ENCODE data around the gene SIGLEC7. TPM values are rescaled to one million over a fixed set of nuclear protein-coding genes. Genes with fewer than 3 reads are reported as not detected.

Gene SIGLEC7
- total RNA-seq, 2 experiments from 2014 or later: 0.20 TPM; not detected in 1

GRCh38 chr19:51164215-51164614, 22.1 kb downstream of the SIGLEC7 start:
- Histone ChIP-seq H3K27me3 (ENCODE audit: control insufficient read depth in 1 of 2, insufficient read depth in 2 of 2, low read length in 2 of 2) (no peaks in the 10 kb centered on the region), H3K9me3 (ENCODE audit: control insufficient read depth in 1 of 2, insufficient read depth in 1 of 2, low read length in 2 of 2) (no peaks in the 10 kb centered on the region), H3K27ac (ENCODE audit: low read depth in 1 of 2, low read length in 2 of 2) (no peak overlapping the region), H3K4me1 (ENCODE audit: insufficient read depth, low read length) (peaks cover 22% of the 10 kb centered on the region), H3K36me3 (ENCODE audit: insufficient read depth, low read length) (no peaks in the 10 kb centered on the region), H3K4me3 (ENCODE audit: low read length) (no peak overlapping the region)
- ChIA-PET POLR2A (no interaction called here), CTCF (no interaction called here)
- Mint-ChIP-seq H3K36me3 (ENCODE audit: low read depth) (no peaks in the 10 kb centered on the region), H3K27me3 (no peaks in the 10 kb centered on the region), H3K4me1 (ENCODE audit: low read depth) (peaks cover 13% of the 10 kb centered on the region), H3K9me3 (no peaks in the 10 kb centered on the region), H3K27ac (no peak overlapping the region), H3K4me3 (no peak overlapping the region)
- DNase-seq: no peak
- intact Hi-C loops (cut with DNase I, micrococcal nuclease): no loop called here
- TF ChIP-seq, protein P1, sequence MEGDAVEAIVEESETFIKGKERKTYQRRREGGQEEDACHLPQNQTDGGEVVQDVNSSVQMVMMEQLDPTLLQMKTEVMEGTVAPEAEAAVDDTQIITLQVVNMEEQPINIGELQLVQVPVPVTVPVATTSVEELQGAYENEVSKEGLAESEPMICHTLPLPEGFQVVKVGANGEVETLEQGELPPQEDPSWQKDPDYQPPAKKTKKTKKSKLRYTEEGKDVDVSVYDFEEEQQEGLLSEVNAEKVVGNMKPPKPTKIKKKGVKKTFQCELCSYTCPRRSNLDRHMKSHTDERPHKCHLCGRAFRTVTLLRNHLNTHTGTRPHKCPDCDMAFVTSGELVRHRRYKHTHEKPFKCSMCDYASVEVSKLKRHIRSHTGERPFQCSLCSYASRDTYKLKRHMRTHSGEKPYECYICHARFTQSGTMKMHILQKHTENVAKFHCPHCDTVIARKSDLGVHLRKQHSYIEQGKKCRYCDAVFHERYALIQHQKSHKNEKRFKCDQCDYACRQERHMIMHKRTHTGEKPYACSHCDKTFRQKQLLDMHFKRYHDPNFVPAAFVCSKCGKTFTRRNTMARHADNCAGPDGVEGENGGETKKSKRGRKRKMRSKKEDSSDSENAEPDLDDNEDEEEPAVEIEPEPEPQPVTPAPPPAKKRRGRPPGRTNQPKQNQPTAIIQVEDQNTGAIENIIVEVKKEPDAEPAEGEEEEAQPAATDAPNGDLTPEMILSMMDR (IDR thresholded peaks at IDR 0.05): no peak
- no peak for ATAC-seq (ENCODE audit: poor library complexity)

DNA sequence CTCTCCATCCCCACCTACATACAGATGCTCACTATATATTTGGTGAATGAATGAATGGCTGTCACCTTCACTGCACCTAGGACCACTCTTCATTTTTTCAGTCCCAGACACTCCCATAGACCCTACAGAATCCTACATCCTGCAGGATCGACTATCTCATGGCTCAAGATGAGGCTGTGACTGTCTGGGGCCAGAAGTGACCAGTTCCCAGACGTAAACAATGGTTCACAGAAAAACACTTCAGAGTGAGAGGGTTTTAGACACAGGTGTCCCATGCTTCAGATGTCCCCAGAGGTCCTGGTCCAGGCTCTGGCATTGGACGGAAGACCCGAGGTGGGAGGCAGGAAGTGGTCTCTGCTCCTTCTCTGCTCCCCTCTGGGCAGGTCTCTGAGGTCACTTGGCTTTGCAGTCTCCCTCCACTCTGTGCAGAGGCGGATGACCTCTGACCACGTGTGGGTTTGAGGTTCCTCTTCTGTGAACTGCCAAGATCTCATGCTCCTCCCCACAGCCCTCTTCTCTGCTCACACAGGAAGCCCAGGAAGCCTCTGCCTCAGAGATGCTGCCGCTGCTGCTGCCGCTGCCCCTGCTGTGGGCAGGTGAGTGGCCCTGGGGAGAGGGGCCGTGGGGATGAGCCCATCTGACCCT, 24.9 kb downstream of the SIGLEC7 start:
- no peaks in the 10 kb centered on the region for H3K9me3 ChIP-seq (ENCODE audit: control insufficient read depth in 1 of 2, insufficient read depth in 1 of 2, low read length in 2 of 2)
- H3K9me3 Mint-ChIP-seq: no peaks in the 10 kb centered on the region
- TF ChIP-seq, protein P1 (IDR thresholded peaks at IDR 0.05): no peak
- H3K4me3 Mint-ChIP-seq: no peak overlapping the region
- peaks cover 13% of the 10 kb centered on the region for H3K4me1 Mint-ChIP-seq (ENCODE audit: low read depth)
- H3K27me3 ChIP-seq (ENCODE audit: control insufficient read depth in 1 of 2, insufficient read depth in 2 of 2, low read length in 2 of 2): peaks cover 0 to 2% of the 10 kb centered on the region in 2 experiments
- ChIA-PET CTCF (no interaction called here), POLR2A (no interaction called here)
- ATAC-seq (ENCODE audit: poor library complexity) (peak; percentile 46), DNase-seq (peak in 8 of 14 experiments; percentile 6 to 69 (median 16))
- peak overlapping the region; percentile 9 for H3K4me3 ChIP-seq (ENCODE audit: low read length)
- H3K27me3 Mint-ChIP-seq: peaks cover 5% of the 10 kb centered on the region
- intact Hi-C loops (cut with DNase I, micrococcal nuclease): loop anchor here in 1 of 2 experiments (5.0 kb wide), 1 partner anchor 70 kb away; no protein-coding TSS in a partner anchor
- H3K27ac ChIP-seq (ENCODE audit: low read depth in 1 of 2, low read length in 2 of 2): no peak overlapping the region
- peaks cover 24% of the 10 kb centered on the region for H3K4me1 ChIP-seq (ENCODE audit: insufficient read depth, low read length)
- H3K27ac Mint-ChIP-seq: no peak overlapping the region
- no peaks in the 10 kb centered on the region for H3K36me3 Mint-ChIP-seq (ENCODE audit: low read depth)
- no peaks in the 10 kb centered on the region for H3K36me3 ChIP-seq (ENCODE audit: insufficient read depth, low read length)

DNA sequence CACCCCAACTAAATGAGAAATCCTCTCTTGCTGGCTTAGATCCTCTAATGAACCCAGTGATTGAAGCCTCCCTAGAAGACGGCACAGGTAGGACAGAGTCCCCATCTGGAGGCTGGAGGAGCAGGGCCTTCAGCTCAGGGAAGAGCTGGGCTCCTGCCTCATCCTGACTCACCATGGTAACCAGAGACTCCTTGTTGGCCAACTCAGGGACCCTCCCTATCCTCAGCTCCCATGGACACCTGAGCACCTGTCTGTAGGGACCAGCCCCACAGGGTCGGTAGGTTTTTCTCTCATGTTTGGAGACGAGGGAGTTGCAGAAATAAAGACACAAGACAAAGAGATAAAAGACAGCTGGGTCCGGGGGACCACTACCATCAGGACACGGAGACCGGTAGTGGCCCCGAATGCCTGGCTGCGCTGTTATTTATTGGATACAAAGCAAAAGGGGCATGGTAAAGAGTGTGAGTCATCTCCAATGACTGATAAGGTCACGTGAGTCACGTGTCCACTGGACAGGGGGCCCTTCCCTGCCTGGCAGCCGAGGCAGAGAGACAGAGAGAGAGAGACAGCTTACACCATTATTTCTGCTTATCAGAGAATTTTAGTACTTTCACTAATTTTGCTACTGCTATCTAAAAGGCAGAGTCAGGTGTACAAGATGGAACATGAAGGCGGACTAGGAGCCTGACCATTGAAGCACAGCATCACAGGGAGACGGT, 26.6 kb downstream of the SIGLEC7 start:
- H3K4me3 Mint-ChIP-seq: no peak overlapping the region
- H3K27ac ChIP-seq (ENCODE audit: low read depth in 1 of 2, low read length in 2 of 2): no peak overlapping the region
- peaks cover 24% of the 10 kb centered on the region for H3K4me1 ChIP-seq (ENCODE audit: insufficient read depth, low read length)
- H3K36me3 Mint-ChIP-seq (ENCODE audit: low read depth): no peaks in the 10 kb centered on the region
- ChIA-PET POLR2A (no interaction called here), CTCF (no interaction called here)
- no peak for ATAC-seq (ENCODE audit: poor library complexity)
- H3K9me3 ChIP-seq (ENCODE audit: control insufficient read depth in 1 of 2, insufficient read depth in 1 of 2, low read length in 2 of 2): no peaks in the 10 kb centered on the region
- peaks cover 0 to 2% of the 10 kb centered on the region in 2 experiments for H3K27me3 ChIP-seq (ENCODE audit: control insufficient read depth in 1 of 2, insufficient read depth in 2 of 2, low read length in 2 of 2)
- H3K36me3 ChIP-seq (ENCODE audit: insufficient read depth, low read length): no peaks in the 10 kb centered on the region
- H3K27ac Mint-ChIP-seq: no peak overlapping the region
- intact Hi-C loops (cut with DNase I, micrococcal nuclease): loop anchor here (1.0 to 5.0 kb wide), 3 partner anchors 71 to 148 kb away; no protein-coding TSS in a partner anchor
- no peak overlapping the region for H3K4me3 ChIP-seq (ENCODE audit: low read length)
- H3K27me3 Mint-ChIP-seq: peaks cover 5% of the 10 kb centered on the region
- no peak for DNase-seq
- TF ChIP-seq, protein P1 (IDR thresholded peaks at IDR 0.05): no peak
- H3K4me1 Mint-ChIP-seq (ENCODE audit: low read depth): peaks cover 13% of the 10 kb centered on the region
- no peaks in the 10 kb centered on the region for H3K9me3 Mint-ChIP-seq

Measured in CD4-positive, alpha-beta T cell (primary cell).